Esophagus (tissue), 2 donors: ENCODE measurements around the gene PRH1. TPM values are rescaled to one million over a fixed set of nuclear protein-coding genes. Genes with fewer than 3 reads are reported as not detected.

Experiments used
- H3K27ac ChIP-seq, 2 donors: one replicate each; pipeline ENCODE4 v1.5.1; 2013; ENCODE audit warnings: low read depth in 2 of 2, mild to moderate bottlenecking in 2 of 2, inconsistent platforms in 1 of 2, low read length in 1 of 2, moderate library complexity in 1 of 2
- H3K27me3 ChIP-seq, 2 donors: one replicate each; pipeline ENCODE4 v1.6.1; 2013; ENCODE audit warnings: low read length in 2 of 2, control low read depth in 1 of 2, mild to moderate bottlenecking in 1 of 2; ENCODE audit not compliant: insufficient read depth in 2 of 2, control insufficient read depth in 1 of 2
- H3K36me3 ChIP-seq, 2 donors: one replicate each; pipeline ENCODE4 v1.6.1; 2013; ENCODE audit warnings: low read length in 1 of 2; ENCODE audit not compliant: control insufficient read depth in 2 of 2, insufficient read depth in 2 of 2
- H3K4me1 ChIP-seq, 2 donors: one replicate each; pipeline ENCODE4 v1.6.1; 2013; ENCODE audit warnings: low read length in 1 of 2; ENCODE audit not compliant: control insufficient read depth in 2 of 2, insufficient read depth in 2 of 2
- H3K4me3 ChIP-seq, 2 donors: one replicate each; pipeline ENCODE4 v1.5.1; 2013; ENCODE audit warnings: low read length in 2 of 2, mild to moderate bottlenecking in 2 of 2, low read depth in 1 of 2, moderate library complexity in 1 of 2
- H3K9me3 ChIP-seq, 2 donors: one replicate each; pipeline ENCODE4 v1.6.1; 2013; ENCODE audit warnings: mild to moderate bottlenecking in 2 of 2, low read depth in 1 of 2, low read length in 1 of 2, moderate library complexity in 1 of 2; ENCODE audit not compliant: control insufficient read depth in 2 of 2, insufficient read depth in 1 of 2
- WGBS, 2 donors: extraction: QIAGEN DNeasy Blood & Tissue Kit; methylation state at CpG; one replicate each; pipeline ENCODE4 v1.1.7; 2013; 5-methylcytosine and 5-hydroxymethylcytosine counted together
- polyA plus RNA-seq, 2 donors: library from polyadenylated mRNA; stranded (reverse); fragments of 200-250 nt; gene quantifications; one replicate each; pipeline ENCODE4 v1.2.3, GENCODE V29; 2013
- donor health status: healthy with polysubstance abuse.
- donor health status: Bipolar disorder and iron deficiency.

PRH1 gene
- polyA plus RNA-seq: 1 to 10 TPM in 1 of 2 donors, under 1 TPM in 1; 0.35 to 1.3 TPM

GRCh38 chr12:10884086-10884725 lies at the start of gene PRH1:
TSS of gene PRH1 (minus strand) at chr12:10884255. CDS start at chr12:10884217, 38 bp downstream.
- H3K27ac ChIP-seq: no peak within 1 kb of the TSS
- WGBS, 2 donors: 93 to 95% methylated on average over 6 of the region's 6 CpGs

GRCh38 chr12:10928746-10929286 lies 44.8 kb upstream of the PRH1 start, which contains the start of gene PRH2:
TSS of gene PRH2 (plus strand) at chr12:10929236. CDS start at chr12:10929274, 38 bp downstream.
- H3K4me1 ChIP-seq: no peaks in the 10 kb centered on the region
- H3K36me3 ChIP-seq: no peaks in the 10 kb centered on the region
- H3K9me3 ChIP-seq: no peaks in the 10 kb centered on the region
- 92 to 96% methylated on average over 5 of the region's 5 CpGs for WGBS, 2 donors
- H3K27me3 ChIP-seq: no peaks in the 10 kb centered on the region
- H3K4me3 ChIP-seq: no peak within 1 kb of the TSS
- no peak within 1 kb of the TSS for H3K27ac ChIP-seq

More at GRCh38 chr12:10884086-10884725, at the start of gene PRH1:
- Histone ChIP-seq H3K27me3 (no peaks in the 10 kb centered on the region), H3K9me3 (no peaks in the 10 kb centered on the region), H3K4me3 (no peak within 1 kb of the TSS), H3K36me3 (no peaks in the 10 kb centered on the region), H3K4me1 (no peaks in the 10 kb centered on the region)

- Histone ChIP-seq H3K4me3 (no peak overlapping the region), H3K27me3 (no peaks in the 10 kb centered on the region), H3K27ac (no peak overlapping the region), H3K9me3 (no peaks in the 10 kb centered on the region), H3K4me1 (no peaks in the 10 kb centered on the region), H3K36me3 (no peaks in the 10 kb centered on the region)
- WGBS, 2 donors: 83 to 90% methylated on average over 5 of the region's 5 CpGs
Measured at GRCh38 chr12:10926269-10926668, 42.2 kb upstream of the PRH1 start.

- no peaks in the 10 kb centered on the region for H3K27me3 ChIP-seq
- no peak overlapping the region for H3K27ac ChIP-seq
- H3K4me1 ChIP-seq: no peaks in the 10 kb centered on the region
- H3K36me3 ChIP-seq: no peaks in the 10 kb centered on the region
- no peak overlapping the region for H3K4me3 ChIP-seq
- WGBS, 2 donors: 93% methylated on average over 1 of the region's 1 CpG
- H3K9me3 ChIP-seq: no peaks in the 10 kb centered on the region
Measured at GRCh38 chr12:10919809-10920208, 35.8 kb upstream of the PRH1 start.

- H3K36me3 ChIP-seq: no peaks in the 10 kb centered on the region
- no peak overlapping the region for H3K27ac ChIP-seq
- H3K4me1 ChIP-seq: no peaks in the 10 kb centered on the region
- H3K9me3 ChIP-seq: no peaks in the 10 kb centered on the region
- H3K4me3 ChIP-seq: no peak overlapping the region
- WGBS, 2 donors: 85 to 86% methylated on average over 8 of the region's 8 CpGs
- H3K27me3 ChIP-seq: no peaks in the 10 kb centered on the region
Measured at GRCh38 chr12:10910380-10910779, 26.3 kb upstream of the PRH1 start.

GRCh38 chr12:10909462-10909861 lies 25.4 kb upstream of the PRH1 start, which contains the start of gene TAS2R13:
TSS of gene TAS2R13 (minus strand) at chr12:10909562. CDS start at chr12:10909298, 264 bp downstream.
- H3K27ac ChIP-seq: no peak within 1 kb of the TSS
- no peaks in the 10 kb centered on the region for H3K9me3 ChIP-seq
- no peaks in the 10 kb centered on the region for H3K4me1 ChIP-seq
- no peaks in the 10 kb centered on the region for H3K36me3 ChIP-seq
- H3K4me3 ChIP-seq: no peak within 1 kb of the TSS
- H3K27me3 ChIP-seq: no peaks in the 10 kb centered on the region
- WGBS, 2 donors: 94 to 99% methylated on average over 1 of the region's 1 CpG

GRCh38 chr12:10904686-10905085 lies 20.6 kb upstream of the PRH1 start:
- H3K4me1 ChIP-seq: peaks cover 0 to 3% of the 10 kb centered on the region in 2 donors
- no peak overlapping the region for H3K4me3 ChIP-seq
- H3K36me3 ChIP-seq: no peaks in the 10 kb centered on the region
- no peaks in the 10 kb centered on the region for H3K9me3 ChIP-seq
- H3K27ac ChIP-seq: no peak overlapping the region
- 89 to 90% methylated on average over 4 of the region's 4 CpGs for WGBS, 2 donors
- H3K27me3 ChIP-seq: no peaks in the 10 kb centered on the region

GRCh38 chr12:10901427-10901826 lies 17.4 kb upstream of the PRH1 start:
- no peaks in the 10 kb centered on the region for H3K36me3 ChIP-seq
- WGBS, 2 donors: 91 to 95% methylated on average over 1 of the region's 1 CpG
- peak overlapping the region; percentile 17 to 72 for H3K27ac ChIP-seq
- no peaks in the 10 kb centered on the region for H3K27me3 ChIP-seq
- no peaks in the 10 kb centered on the region for H3K9me3 ChIP-seq
- H3K4me1 ChIP-seq: peaks cover 0 to 3% of the 10 kb centered on the region in 2 donors
- H3K4me3 ChIP-seq: no peak overlapping the region

GRCh38 chr12:10900972-10901371 lies 16.9 kb upstream of the PRH1 start:
- peaks cover 0 to 3% of the 10 kb centered on the region in 2 donors for H3K4me1 ChIP-seq
- H3K27ac ChIP-seq: peak overlapping the region; percentile 17 to 72
- no peaks in the 10 kb centered on the region for H3K27me3 ChIP-seq
- 76 to 94% methylated on average over 1 of the region's 1 CpG for WGBS, 2 donors
- no peaks in the 10 kb centered on the region for H3K36me3 ChIP-seq
- no peak overlapping the region for H3K4me3 ChIP-seq
- no peaks in the 10 kb centered on the region for H3K9me3 ChIP-seq

GRCh38 chr12:10900530-10900929 lies 16.5 kb upstream of the PRH1 start:
- peaks cover 0 to 3% of the 10 kb centered on the region in 2 donors for H3K4me1 ChIP-seq
- peak overlapping the region; percentile 17 to 56 for H3K27ac ChIP-seq
- H3K27me3 ChIP-seq: no peaks in the 10 kb centered on the region
- H3K4me3 ChIP-seq: no peak overlapping the region
- no peaks in the 10 kb centered on the region for H3K36me3 ChIP-seq
- 73 to 77% methylated on average over 1 of the region's 1 CpG for WGBS, 2 donors
- no peaks in the 10 kb centered on the region for H3K9me3 ChIP-seq
